Measurements from ENCODE around the gene PLCB3.

DNA sequence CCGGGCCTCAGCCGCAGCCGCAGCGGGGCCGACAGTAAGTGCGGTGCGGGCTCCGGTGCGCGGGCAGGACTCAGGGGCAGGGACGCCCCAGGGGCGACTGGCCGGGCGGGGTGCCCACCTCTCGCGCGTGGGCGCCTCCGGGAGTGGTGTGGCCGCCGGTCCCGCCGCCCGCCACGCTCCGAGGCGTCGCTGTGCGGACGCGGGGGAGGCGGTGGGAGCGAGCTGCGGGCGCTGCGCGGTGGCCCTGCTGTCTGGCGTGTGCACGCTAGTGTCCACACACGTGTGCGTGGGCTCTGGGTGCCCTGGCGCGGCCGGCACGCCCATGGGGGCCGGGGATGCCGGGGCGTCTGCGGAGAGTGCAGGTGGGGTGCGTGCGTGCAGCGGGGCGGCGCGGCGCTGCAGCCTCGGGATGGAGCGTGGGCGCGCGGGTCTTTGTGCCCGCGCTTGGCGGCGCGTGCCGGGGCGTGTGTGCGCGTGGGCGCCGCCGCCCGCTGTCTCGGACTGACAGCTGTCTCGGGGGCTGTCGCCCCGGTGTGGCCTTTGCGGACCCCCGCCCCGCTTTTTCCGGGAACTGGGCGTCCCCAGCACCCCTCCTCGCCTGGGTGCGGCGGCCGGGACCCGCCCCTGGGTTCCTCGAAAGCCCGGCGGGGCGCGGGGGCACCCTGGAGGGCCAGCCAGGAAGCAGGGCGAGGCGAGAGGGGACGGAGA, 40.6 kb downstream of the PLCB3 start:
- no peak for TF ChIP-seq POLR2AphosphoS5 (IDR thresholded peaks at IDR 0.05)
- TF ChIP-seq, protein P1, sequence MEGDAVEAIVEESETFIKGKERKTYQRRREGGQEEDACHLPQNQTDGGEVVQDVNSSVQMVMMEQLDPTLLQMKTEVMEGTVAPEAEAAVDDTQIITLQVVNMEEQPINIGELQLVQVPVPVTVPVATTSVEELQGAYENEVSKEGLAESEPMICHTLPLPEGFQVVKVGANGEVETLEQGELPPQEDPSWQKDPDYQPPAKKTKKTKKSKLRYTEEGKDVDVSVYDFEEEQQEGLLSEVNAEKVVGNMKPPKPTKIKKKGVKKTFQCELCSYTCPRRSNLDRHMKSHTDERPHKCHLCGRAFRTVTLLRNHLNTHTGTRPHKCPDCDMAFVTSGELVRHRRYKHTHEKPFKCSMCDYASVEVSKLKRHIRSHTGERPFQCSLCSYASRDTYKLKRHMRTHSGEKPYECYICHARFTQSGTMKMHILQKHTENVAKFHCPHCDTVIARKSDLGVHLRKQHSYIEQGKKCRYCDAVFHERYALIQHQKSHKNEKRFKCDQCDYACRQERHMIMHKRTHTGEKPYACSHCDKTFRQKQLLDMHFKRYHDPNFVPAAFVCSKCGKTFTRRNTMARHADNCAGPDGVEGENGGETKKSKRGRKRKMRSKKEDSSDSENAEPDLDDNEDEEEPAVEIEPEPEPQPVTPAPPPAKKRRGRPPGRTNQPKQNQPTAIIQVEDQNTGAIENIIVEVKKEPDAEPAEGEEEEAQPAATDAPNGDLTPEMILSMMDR (IDR thresholded peaks at IDR 0.05): no peak

Measured in sigmoid colon (tissue), 4 donors.